ENCODE data around the gene GPRASP3. TPM values are rescaled to one million over a fixed set of nuclear protein-coding genes. Genes with fewer than 3 reads are reported as not detected.

Gene GPRASP3
- total and polyA plus RNA-seq, 2 experiments from 2014 or later, result 1.5 to 2.7 TPM

- no peak overlapping the region for H3K9ac ChIP-seq
- WGBS, 2 experiments (ENCODE audit: low coverage in 1 of 2, low lambda C conversion rate in 2 of 2, missing lambda C conversion rate in 2 of 2), result 88 to 100% methylated on average over 1 of the region's 1 CpG
Observed at GRCh38 chrX:102767287-102767686, 46.7 kb downstream of the GPRASP3 start.

GRCh38 chrX:102768987-102769761, 48.6 kb downstream of the GPRASP3 start:
- no peaks in the 10 kb centered on the region for H3K9me2 ChIP-seq (ENCODE audit: insufficient read depth)
- in situ Hi-C loops (cut with MboI), result no loop called here
- H3K27me3 ChIP-seq (replicated peaks; ENCODE audit: insufficient read depth), result no peaks in the 10 kb centered on the region
- peaks cover 20% of the 10 kb centered on the region for H3K4me1 ChIP-seq (ENCODE audit: insufficient read depth)
- peak; percentile 80 for DNase-seq
- no peaks in the 10 kb centered on the region for H4K20me1 ChIP-seq (ENCODE audit: insufficient read depth)
- peak overlapping the region; percentile 92 for H2AFZ ChIP-seq
- peak overlapping the region; percentile 98 for H3K9ac ChIP-seq
- peak overlapping the region; percentile 80 for H3K4me2 ChIP-seq (ENCODE audit: unreplicated experiment)
- no peaks in the 10 kb centered on the region for H3F3A ChIP-seq (ENCODE audit: insufficient read depth)
- peak overlapping the region; percentile 87 for H3K4me3 ChIP-seq
- no peaks in the 10 kb centered on the region for H3K9me3 ChIP-seq (ENCODE audit: low read depth)
- peaks cover 21% of the 10 kb centered on the region for H3K79me2 ChIP-seq (ENCODE audit: insufficient read depth)
- TF ChIP-seq EZH2phosphoT487 (IDR thresholded peaks at IDR 0.05; ENCODE audit: insufficient read depth, low read depth) (no peak), EZH2 (IDR thresholded peaks at IDR 0.05; ENCODE audit: insufficient read depth, poor library complexity, severe bottlenecking) (no peak)
- WGBS, 2 experiments (ENCODE audit: low coverage in 1 of 2, low lambda C conversion rate in 2 of 2, missing lambda C conversion rate in 2 of 2), result 0 to 1% methylated on average over 15 to 20 of the region's 22 CpGs
- H3K27ac ChIP-seq, result peak overlapping the region; percentile 67
- no peaks in the 10 kb centered on the region for H3K36me3 ChIP-seq (ENCODE audit: low read depth)

More at GRCh38 chrX:102767287-102767686, 46.7 kb downstream of the GPRASP3 start:
- H2AFZ ChIP-seq, result no peak overlapping the region
- H3K4me1 ChIP-seq (ENCODE audit: insufficient read depth), result peaks cover 20% of the 10 kb centered on the region
- H3K79me2 ChIP-seq (ENCODE audit: insufficient read depth), result peaks cover 21% of the 10 kb centered on the region
- no peak overlapping the region for H3K4me2 ChIP-seq (ENCODE audit: unreplicated experiment)
- H4K20me1 ChIP-seq (ENCODE audit: insufficient read depth), result no peaks in the 10 kb centered on the region
- no peak for DNase-seq
- H3F3A ChIP-seq (ENCODE audit: insufficient read depth), result no peaks in the 10 kb centered on the region
- H3K27ac ChIP-seq, result no peak overlapping the region
- in situ Hi-C loops (cut with MboI), result no loop called here
- H3K36me3 ChIP-seq (ENCODE audit: low read depth), result no peaks in the 10 kb centered on the region
- no peaks in the 10 kb centered on the region for H3K9me2 ChIP-seq (ENCODE audit: insufficient read depth)
- H3K4me3 ChIP-seq, result no peak overlapping the region
- no peaks in the 10 kb centered on the region for H3K27me3 ChIP-seq (replicated peaks; ENCODE audit: insufficient read depth)
- no peaks in the 10 kb centered on the region for H3K9me3 ChIP-seq (ENCODE audit: low read depth)
- TF ChIP-seq EZH2phosphoT487 (IDR thresholded peaks at IDR 0.05; ENCODE audit: insufficient read depth, low read depth), result no peak
- no peak for TF ChIP-seq EZH2 (IDR thresholded peaks at IDR 0.05; ENCODE audit: insufficient read depth, poor library complexity, severe bottlenecking)

Small RNAs within 50 kb of the gene (small RNA-seq; reads per million reads assigned to genes)
- not detected for gene RNU6-589P (ENCODE audit: low read depth, low replicate concordance)

Other genes with a start within 250 kb of the GPRASP3 start
- not detected in 2 replicates for gene TCP11X2, start 248.9 kb upstream of the GPRASP3 start, total RNA-seq (2014; rRNA removed; shearing (Covaris generic))
- not detected in 2 replicates for gene TCP11X2, start 248.9 kb upstream of the GPRASP3 start, polyA plus RNA-seq (2016; fragmentation: Nextera tagmentation; extraction: Ambion mirVana)
- gene TMSB15A, start 204.0 kb upstream of the GPRASP3 start, total RNA-seq (2014; rRNA removed; shearing (Covaris generic)), result 1.0 and 1.4 TPM in 2 replicates
- 2.8 and 3.0 TPM in 2 replicates for gene TMSB15A, start 204.0 kb upstream of the GPRASP3 start, polyA plus RNA-seq (2016; fragmentation: Nextera tagmentation; extraction: Ambion mirVana)
- gene ARMCX5, start 121.2 kb upstream of the GPRASP3 start, total RNA-seq (2014; rRNA removed; shearing (Covaris generic)), result 13.9 and 17.6 TPM in 2 replicates
- 6.4 and 7.9 TPM in 2 replicates for gene ARMCX5, start 121.2 kb upstream of the GPRASP3 start, polyA plus RNA-seq (2016; fragmentation: Nextera tagmentation; extraction: Ambion mirVana)
- gene GPRASP1, start 69.3 kb upstream of the GPRASP3 start, total RNA-seq (2014; rRNA removed; shearing (Covaris generic)), result 0.38 and 0.54 TPM in 2 replicates
- 0.45 and 0.57 TPM in 2 replicates for gene GPRASP1, start 69.3 kb upstream of the GPRASP3 start, polyA plus RNA-seq (2016; fragmentation: Nextera tagmentation; extraction: Ambion mirVana)
- 16.4 and 20.7 TPM in 2 replicates for gene GPRASP2, start 8.3 kb upstream of the GPRASP3 start, total RNA-seq (2014; rRNA removed; shearing (Covaris generic))
- gene GPRASP2, start 8.3 kb upstream of the GPRASP3 start, polyA plus RNA-seq (2016; fragmentation: Nextera tagmentation; extraction: Ambion mirVana), result 8.4 TPM in 2 replicates
- 0.32 TPM in 1 of 2 replicates, not detected in the other for gene RAB40AL, start 216.5 kb downstream of the GPRASP3 start, total RNA-seq (2014; rRNA removed; shearing (Covaris generic))
- gene RAB40AL, start 216.5 kb downstream of the GPRASP3 start, polyA plus RNA-seq (2016; fragmentation: Nextera tagmentation; extraction: Ambion mirVana), result 0.25 TPM in 1 of 2 replicates, not detected in the other

Data from GM23248 (cell line).